HG02852 (cell line): ENCODE results near the gene ERBB4.

Experiments used
- ATAC-seq: cut with Tn5 transposase; IDR thresholded peaks from one replicate; pipeline ENCODE4 v1.9.1; 2021; ENCODE audit warnings: mild to moderate bottlenecking, moderate library complexity; ENCODE audit not compliant: unreplicated experiment

Gene ERBB4

DNA sequence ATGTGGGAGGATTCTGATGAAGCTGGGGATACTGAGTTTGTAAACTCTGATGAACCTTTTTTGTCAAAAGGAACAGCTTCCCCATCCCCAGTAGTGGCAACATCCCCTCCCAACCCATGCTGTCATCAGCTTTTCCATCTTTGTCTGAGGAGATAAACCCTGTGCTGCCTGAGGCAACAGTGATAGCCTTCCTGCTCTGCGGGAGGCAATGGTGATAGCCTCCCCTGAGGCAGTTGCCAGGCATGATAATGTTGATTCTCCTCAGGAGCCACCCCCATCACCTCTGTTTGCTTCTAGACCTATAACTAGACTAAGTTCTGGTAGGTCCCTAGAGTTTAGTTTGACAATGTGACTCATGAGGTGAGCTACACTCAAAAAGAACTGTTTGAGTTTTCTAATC lies 97.5 kb downstream of the ERBB4 start:
- no peak for ATAC-seq

- no peak for ATAC-seq
Measured at GRCh38 chr2:212428681-212429478, 109.7 kb downstream of the ERBB4 start.

- ATAC-seq = no peak
Measured at GRCh38 chr2:212427638-212428037, 111.0 kb downstream of the ERBB4 start.

DNA sequence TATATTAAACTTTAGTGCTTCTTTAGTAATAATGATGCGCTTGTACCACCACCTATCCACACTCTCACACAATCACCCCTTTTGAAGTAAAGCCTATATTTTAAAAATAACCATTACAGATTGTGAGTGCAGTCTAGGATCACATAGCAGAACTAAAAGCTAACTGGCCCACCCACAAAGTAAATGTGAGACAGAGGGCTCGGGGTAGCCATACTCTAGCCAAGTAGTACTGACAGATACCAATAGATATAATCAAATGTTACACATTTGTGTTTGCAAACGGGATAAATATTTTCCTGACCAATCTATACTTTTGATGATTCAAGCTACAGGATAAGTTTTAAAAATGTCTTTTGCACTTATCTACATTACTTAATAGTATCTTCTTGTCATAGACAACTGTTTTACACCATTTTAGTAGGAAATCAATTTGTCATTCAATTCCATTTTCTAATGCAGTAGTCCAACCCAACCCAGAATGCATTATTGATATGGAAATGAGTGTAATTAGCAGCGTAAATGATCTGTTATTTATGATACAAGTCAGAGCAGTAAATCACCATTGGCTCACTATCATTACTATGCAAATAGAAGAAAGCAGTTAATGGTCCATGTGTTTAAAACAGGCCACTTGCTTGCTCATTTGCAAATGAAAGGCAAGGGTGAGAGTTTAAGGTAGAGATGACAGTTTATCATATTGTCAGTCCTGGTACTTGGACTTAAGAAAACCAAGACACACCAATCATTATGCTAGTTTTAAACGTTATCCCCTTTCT lies 111.8 kb downstream of the ERBB4 start:
- no peak for ATAC-seq

DNA sequence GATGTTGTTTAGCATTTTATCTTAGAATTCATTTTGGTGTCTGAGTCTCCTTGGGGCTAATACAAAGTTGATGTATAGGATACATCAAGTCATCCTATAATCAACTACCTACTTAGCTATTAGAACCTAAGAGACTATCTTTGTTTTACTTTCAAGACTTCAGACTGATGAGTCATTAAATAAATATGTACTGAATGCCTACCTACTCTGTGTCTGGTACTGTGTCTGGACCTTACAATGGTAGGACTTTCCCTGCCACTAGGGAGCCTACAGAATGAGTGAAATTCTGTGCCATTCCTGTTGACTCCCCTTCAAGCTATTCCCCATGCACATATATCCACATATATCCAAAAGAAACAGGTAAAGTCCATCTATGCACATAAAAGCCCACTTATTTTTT lies 114.5 kb downstream of the ERBB4 start:
- ATAC-seq = no peak

GRCh38 chr2:212423089-212423488 lies 115.5 kb downstream of the ERBB4 start:
- no peak for ATAC-seq

DNA sequence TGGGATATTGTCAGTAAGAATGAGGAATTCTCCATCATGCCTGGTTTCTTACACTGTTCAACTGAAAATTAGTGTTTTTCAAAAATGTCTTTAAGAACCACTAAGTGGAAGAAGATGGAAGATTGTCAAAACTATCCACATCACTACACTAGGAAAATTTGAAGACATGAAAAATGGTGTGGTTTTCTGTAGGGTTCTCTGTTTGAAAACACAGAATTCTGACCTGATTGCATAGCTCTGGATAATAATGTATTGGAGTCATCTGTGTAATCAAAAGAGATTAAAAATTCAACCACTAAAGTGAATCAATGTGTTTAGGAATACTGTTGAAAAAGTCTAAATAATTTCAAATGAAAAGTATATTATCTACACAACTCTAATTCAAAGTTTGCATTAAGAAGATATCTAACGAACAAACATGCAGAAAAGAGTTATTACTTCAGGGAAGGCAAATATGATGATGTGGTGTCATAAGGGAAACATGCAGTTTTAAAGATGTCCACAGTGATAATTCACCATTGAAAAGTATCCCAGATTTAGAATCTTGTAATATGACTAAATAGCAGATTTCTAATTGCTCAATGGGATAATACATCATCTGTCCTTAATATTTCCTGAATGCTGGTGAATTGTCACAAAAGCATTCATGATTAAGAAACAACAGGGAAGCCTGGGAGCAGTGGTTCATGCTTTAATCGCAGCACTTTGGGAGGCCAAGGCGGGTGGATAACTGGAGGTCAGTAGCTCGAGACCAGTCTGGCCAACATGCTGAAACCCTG lies 116.9 kb downstream of the ERBB4 start:
- ATAC-seq = no peak

DNA sequence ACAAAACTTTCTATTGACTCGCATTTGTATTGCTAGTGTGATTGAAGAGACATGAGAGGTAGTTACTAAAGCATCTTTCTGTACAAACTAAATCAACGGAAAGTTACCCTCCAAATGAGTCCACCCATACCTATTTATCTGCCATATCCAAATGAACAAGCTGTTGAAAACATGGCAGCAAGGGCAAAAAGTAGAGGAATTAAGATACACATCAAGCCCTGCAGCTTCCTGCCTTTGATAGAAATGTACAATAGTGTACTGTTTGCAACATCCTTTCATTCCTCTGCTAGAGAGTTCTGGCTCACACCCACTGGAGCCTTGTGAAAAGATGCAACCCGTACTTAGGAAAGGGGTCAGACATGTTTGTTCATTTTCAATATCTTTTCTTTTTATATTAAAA lies 122.5 kb downstream of the ERBB4 start:
- no peak for ATAC-seq

- no peak for ATAC-seq
Measured at GRCh38 chr2:212414767-212415211, 123.8 kb downstream of the ERBB4 start.

DNA sequence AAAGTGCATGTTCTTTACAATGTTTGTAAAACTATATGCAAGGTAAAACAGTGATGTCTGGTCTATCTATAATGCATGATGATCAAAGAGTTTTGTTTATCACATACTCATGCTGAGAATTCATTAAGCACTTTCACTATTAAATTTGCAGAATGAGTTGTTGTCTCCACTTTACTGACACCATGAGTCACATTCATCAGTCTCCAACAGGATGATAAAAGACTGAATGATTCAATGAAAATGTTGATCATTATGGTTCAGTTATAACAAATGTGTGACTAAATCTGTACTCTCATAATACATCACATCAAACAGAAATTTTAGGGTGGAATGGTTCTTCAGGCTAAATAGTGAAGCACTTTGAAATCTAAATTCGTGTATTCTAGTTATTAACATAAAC lies 129.0 kb downstream of the ERBB4 start:
- ATAC-seq = no peak

- ATAC-seq = no peak
Measured at GRCh38 chr2:212408524-212408923, 130.1 kb downstream of the ERBB4 start.

DNA sequence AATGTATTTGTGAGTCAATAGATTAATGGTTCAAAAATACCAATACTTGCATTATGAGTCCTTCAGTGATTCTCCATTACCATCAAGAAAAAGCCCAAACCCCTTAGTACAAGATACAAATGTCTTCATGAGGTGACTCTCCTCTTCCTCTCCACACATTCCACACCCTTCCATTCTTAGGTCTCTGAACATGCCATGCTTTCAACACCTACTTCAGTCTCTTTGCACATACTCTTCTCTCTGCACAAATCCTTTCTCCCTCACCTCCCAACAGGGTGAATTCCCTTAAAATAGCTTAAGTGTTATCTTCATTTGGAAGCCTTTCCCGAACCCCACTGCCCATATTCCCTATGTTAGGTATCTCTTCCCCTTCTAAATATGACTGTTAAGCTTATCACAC lies 131.9 kb downstream of the ERBB4 start:
- ATAC-seq = no peak

GRCh38 chr2:212402316-212402715 lies 136.3 kb downstream of the ERBB4 start:
- ATAC-seq = no peak

DNA sequence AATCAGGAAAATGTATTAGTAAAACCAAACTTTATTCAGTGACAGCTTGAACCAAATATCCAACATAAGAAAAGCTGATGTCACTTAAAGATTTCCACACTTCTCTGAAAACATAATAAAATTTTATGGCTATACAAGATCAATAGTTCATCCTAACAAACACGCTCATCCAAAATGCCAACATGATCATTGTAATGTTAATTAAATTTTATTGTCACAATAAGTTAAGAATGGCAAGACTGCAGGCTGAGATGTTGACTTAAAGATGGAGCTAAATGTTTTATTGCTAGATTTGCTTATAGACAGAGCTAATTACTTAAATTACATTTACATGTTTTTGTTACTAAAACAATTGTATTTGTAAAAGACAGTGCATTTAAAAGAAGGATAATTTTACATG lies 140.3 kb downstream of the ERBB4 start:
- ATAC-seq = no peak

- no peak for ATAC-seq
Measured at GRCh38 chr2:212392544-212392943, 146.1 kb downstream of the ERBB4 start.

DNA sequence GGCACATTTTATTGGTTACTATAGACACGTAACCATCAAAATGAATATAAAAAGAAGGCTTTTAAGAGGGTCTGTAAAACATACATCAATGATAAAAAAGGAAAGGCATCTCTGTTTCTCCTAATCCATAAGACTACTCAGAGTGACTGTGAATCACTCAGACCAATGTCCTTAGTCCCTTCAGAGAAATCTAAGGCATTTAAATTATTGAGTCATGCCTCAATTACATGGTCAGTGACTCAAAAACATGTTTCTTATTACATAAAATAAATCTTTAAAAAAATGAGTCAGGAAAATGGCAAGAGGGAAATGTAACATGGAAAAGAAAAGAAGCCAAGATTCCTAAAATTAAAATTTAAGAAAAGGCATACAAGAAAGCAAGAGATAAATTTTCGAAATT lies 146.6 kb downstream of the ERBB4 start:
- ATAC-seq = no peak

GRCh38 chr2:212387146-212387545 lies 151.5 kb downstream of the ERBB4 start:
- no peak for ATAC-seq

GRCh38 chr2:212385241-212385640 lies 153.4 kb downstream of the ERBB4 start:
- no peak for ATAC-seq

GRCh38 chr2:212384027-212384426 lies 154.6 kb downstream of the ERBB4 start:
- ATAC-seq = no peak

DNA sequence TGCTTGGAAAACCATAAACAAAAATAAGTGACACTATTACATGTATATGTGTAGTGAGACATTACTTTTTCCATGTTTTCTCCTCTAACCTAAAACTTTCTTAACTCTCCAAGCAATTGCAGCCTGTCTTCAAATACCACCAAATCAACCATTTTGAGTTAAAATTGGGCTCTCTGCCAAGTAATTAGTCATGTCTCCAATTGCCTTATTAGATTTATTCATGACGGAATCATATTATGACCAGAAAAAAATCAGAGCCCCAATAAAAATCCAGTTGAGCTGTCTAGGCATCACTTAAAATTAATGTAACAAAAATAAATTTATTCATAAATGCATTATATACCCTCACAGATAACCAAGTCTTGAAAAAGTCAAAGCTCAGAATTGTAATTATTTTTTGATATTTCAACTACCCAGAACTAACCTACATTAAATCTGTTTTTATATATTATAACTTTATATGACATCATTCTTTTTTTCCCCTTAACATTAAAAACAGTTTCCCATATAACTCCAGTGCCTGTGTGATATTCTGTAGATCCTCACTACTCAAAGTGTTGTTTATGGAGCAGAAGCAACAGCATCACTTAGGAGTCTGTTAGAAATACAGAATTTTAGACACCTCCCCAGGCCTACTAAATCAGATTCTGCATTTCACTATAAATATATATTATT lies 157.0 kb downstream of the ERBB4 start:
- no peak for ATAC-seq

DNA sequence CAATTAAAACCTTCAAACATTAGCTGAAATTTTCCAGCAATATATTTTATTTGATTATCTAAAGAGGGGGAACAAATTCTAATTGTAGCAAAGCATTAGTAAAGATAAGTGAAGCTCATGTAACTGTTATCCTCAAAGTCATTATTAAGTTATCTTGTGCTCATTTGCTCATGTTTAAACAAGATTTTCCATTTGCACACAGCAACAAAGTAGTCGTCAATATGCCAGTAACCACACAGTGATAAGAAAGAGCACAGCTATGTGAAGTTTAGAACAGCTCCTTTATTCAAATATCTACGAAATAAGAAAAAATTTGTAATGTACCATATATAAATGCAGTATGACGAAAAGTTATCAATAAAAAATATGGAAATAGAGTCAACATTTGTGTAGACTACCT lies 159.5 kb downstream of the ERBB4 start:
- no peak for ATAC-seq
